ENCODE data around the gene MMP7. TPM values are rescaled to one million over a fixed set of nuclear protein-coding genes. Genes with fewer than 3 reads are reported as not detected.

MMP7 gene
- total and polyA plus RNA-seq, 2 donors (not counting 3 experiments of a cell fraction or from before 2014, with no cell fraction given) = 0.65 TPM; not detected in 1

DNA sequence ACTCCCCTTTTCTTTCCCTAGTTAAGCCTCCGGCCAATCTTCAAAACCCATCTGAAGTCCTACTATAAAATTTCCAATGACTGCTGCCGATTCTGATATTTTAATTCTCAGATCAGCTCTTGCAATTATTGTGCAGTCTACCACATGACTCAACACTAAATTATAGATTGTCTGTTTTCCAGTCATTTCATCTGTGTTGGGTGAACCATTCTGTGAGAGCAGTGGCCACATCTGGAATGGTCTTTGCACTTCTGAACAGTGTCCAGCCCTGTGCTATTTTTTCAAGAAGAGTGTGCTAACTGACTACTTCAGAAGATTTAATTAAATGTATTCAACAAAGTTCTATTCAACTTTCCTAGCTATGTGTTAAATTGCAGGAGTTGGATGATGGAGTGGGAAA is 47.2 kb upstream of the MMP7 start:
- TF ChIP-seq MYC (IDR thresholded peaks at IDR 0.05; ENCODE audit: low read depth, low read length) = no peak
- no peak for TF ChIP-seq POLR2AphosphoS5 (IDR thresholded peaks at IDR 0.05; ENCODE audit: insufficient read depth, low read depth, low read length)
- no peak for TF ChIP-seq JUN (IDR thresholded peaks at IDR 0.05; ENCODE audit: borderline replicate concordance, insufficient read depth, insufficient read length, low read depth)
- no peak for TF ChIP-seq CTCF (IDR thresholded peaks at IDR 0.05; ENCODE audit: extremely low read depth in 1 of 2, insufficient read depth in 1 of 2, low read depth in 1 of 2, low read length in 2 of 2)
- no peak for TF ChIP-seq EZH2 (IDR thresholded peaks at IDR 0.05; ENCODE audit: borderline replicate concordance, low read depth, low read length, severe bottlenecking)
- TF ChIP-seq POLR2A (IDR thresholded peaks at IDR 0.05; ENCODE audit: low read depth, low read length) = no peak
- TF ChIP-seq, protein P1, sequence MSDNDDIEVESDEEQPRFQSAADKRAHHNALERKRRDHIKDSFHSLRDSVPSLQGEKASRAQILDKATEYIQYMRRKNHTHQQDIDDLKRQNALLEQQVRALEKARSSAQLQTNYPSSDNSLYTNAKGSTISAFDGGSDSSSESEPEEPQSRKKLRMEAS (IDR thresholded peaks at IDR 0.05; ENCODE audit: insufficient read depth, insufficient read length) = no peak
- TF ChIP-seq GATA2 (IDR thresholded peaks at IDR 0.05; ENCODE audit: insufficient read depth, insufficient read length, low read depth, low read length) = no peak
- TF ChIP-seq FOS (IDR thresholded peaks at IDR 0.05; ENCODE audit: borderline replicate concordance, insufficient read depth, low read length) = no peak
- Histone ChIP-seq H3K36me3 (ENCODE audit: control insufficient read depth in 2 of 2, extremely low read depth in 1 of 2, insufficient read depth in 2 of 2, low read length in 2 of 2) (no peaks in the 10 kb centered on the region), H3K79me2 (ENCODE audit: control insufficient read depth, insufficient read depth, low read length) (no peaks in the 10 kb centered on the region), H3K4me3 (replicated peaks in 1 of 3; ENCODE audit: insufficient read depth in 1 of 3, low read depth in 1 of 3, low read length in 3 of 3) (no peak overlapping the region), H3K9me3 (replicated peaks; ENCODE audit: control insufficient read depth, insufficient read depth, low read length) (no peaks in the 10 kb centered on the region), H2AFZ (ENCODE audit: low read depth, low read length) (no peak overlapping the region), H3K4me2 (ENCODE audit: insufficient read depth, low read length) (no peak overlapping the region), H4K20me1 (replicated peaks; ENCODE audit: control insufficient read depth, extremely low read depth, insufficient read depth, low read length) (no peaks in the 10 kb centered on the region), H3K27ac (ENCODE audit: insufficient read depth, low read depth, low read length) (no peak overlapping the region), H3K9ac (replicated peaks; ENCODE audit: extremely low read depth, insufficient read depth, low read length) (no peak overlapping the region), H3K9me1 (replicated peaks; ENCODE audit: control insufficient read depth, extremely low read depth, insufficient read depth, low read length) (no peaks in the 10 kb centered on the region), H3K27me3 (ENCODE audit: control insufficient read depth in 2 of 2, insufficient read depth in 2 of 2, low read length in 2 of 2) (no peaks in the 10 kb centered on the region), H3K4me1 (ENCODE audit: control insufficient read depth, extremely low read depth, insufficient read depth, low read length) (peaks cover 4% of the 10 kb centered on the region)
- dilution Hi-C loops (cut with MboI; ENCODE audit: extremely low pct_ligation_motif_present, low sequenced_read_pairs) = no loop called here
- FAIRE-seq = no peak
- DNase-seq (ENCODE audit: low read depth, low spot score) = no peak
- POLR2A ChIA-PET = no interaction called here
- CTCF ChIA-PET = interaction anchor here (0.7 to 2.0 kb wide), 6 partner anchors 14 to 89 kb away, joined by 3 to 7 read pairs (median 3); no protein-coding TSS in a partner anchor
- intact Hi-C loops (cut with micrococcal nuclease) = no loop called here
- no TSS peak for BruUV-seq (replicated peaks)
